ENCODE data around the gene LRRC3B. TPM values are rescaled to one million over a fixed set of nuclear protein-coding genes. Genes with fewer than 3 reads are reported as not detected.

Gene LRRC3B
- total and polyA plus RNA-seq, 2 donors (not counting 1 experiment from before 2014, with no cell fraction given), result not detected

- no peak overlapping the region for H3K4me2 ChIP-seq (replicated peaks; ENCODE audit: low read depth, low read length, poor library complexity, severe bottlenecking)
- CTCF ChIA-PET, result no interaction called here
- H3K27ac ChIP-seq (ENCODE audit: low read length in 2 of 2), result no peak overlapping the region
- H3K9ac ChIP-seq (ENCODE audit: low read length), result no peak overlapping the region
- intact Hi-C loops (cut with micrococcal nuclease), result no loop called here
- H3K4me3 Mint-ChIP-seq, result no peak overlapping the region
- H4K20me1 ChIP-seq (ENCODE audit: control insufficient read depth, insufficient read depth, low read length, poor library complexity, severe bottlenecking), result no peaks in the 10 kb centered on the region
- no peaks in the 10 kb centered on the region for H3K9me3 ChIP-seq (ENCODE audit: control extremely low read depth in 1 of 3, control insufficient read depth in 2 of 3, insufficient read depth in 1 of 3, low read length in 2 of 3)
- no peak overlapping the region for H2AFZ ChIP-seq (ENCODE audit: insufficient read depth, low read depth, low read length, poor library complexity, severe bottlenecking)
- H3K27me3 ChIP-seq (replicated peaks in 1 of 4; ENCODE audit: control extremely low read depth in 1 of 4, control insufficient read depth in 3 of 4, insufficient read depth in 4 of 4, low read length in 3 of 4), result no peaks in the 10 kb centered on the region
- H3K4me3 ChIP-seq (ENCODE audit: control extremely low read depth in 1 of 5, extremely low read depth in 1 of 5, insufficient read depth in 1 of 5, low read depth in 2 of 5, low read length in 4 of 5), result no peak overlapping the region
- no peaks in the 10 kb centered on the region for H3K9me3 Mint-ChIP-seq (ENCODE audit: insufficient read depth)
- H3K27me3 Mint-ChIP-seq, result no peaks in the 10 kb centered on the region
- TF ChIP-seq EZH2 (IDR thresholded peaks at IDR 0.05; ENCODE audit: borderline replicate concordance, insufficient read depth, low read depth, low read length, poor library complexity, severe bottlenecking) (no peak), CTCF (IDR thresholded peaks at IDR 0.05) (no peak)
- no peaks in the 10 kb centered on the region for H3K4me1 ChIP-seq (ENCODE audit: control insufficient read depth in 2 of 2, insufficient read depth in 2 of 2, low read length in 2 of 2)
- no peaks in the 10 kb centered on the region for H3K4me1 Mint-ChIP-seq
- no peak for DNase-seq
- POLR2A ChIA-PET, result no interaction called here
- H3K27ac Mint-ChIP-seq, result no peak overlapping the region
- no peaks in the 10 kb centered on the region for H3K36me3 ChIP-seq (replicated peaks in 1 of 2; ENCODE audit: control extremely low read depth in 1 of 2, control insufficient read depth in 1 of 2, extremely low read depth in 1 of 2, insufficient read depth in 2 of 2, low read length in 1 of 2)
- no peaks in the 10 kb centered on the region for H3K79me2 ChIP-seq (ENCODE audit: control insufficient read depth, insufficient read depth, low read length)
- no peak for ATAC-seq (ENCODE audit: low read depth)
- 100% methylated on average over 1 of the region's 1 CpG for WGBS (ENCODE audit: insufficient coverage)
These were observed 13.6 kb downstream of the LRRC3B start for GRCh38 chr3:26636096-26636727.

GRCh38 chr3:26637698-26638097 lies 15.1 kb downstream of the LRRC3B start:
- H3K9ac ChIP-seq (ENCODE audit: low read length), result no peak overlapping the region
- Mint-ChIP-seq H3K9me3 (ENCODE audit: insufficient read depth) (no peaks in the 10 kb centered on the region), H3K27ac (no peak overlapping the region), H3K4me3 (no peak overlapping the region), H3K27me3 (no peaks in the 10 kb centered on the region), H3K4me1 (no peaks in the 10 kb centered on the region)
- H3K79me2 ChIP-seq (ENCODE audit: control insufficient read depth, insufficient read depth, low read length), result no peaks in the 10 kb centered on the region
- ATAC-seq (ENCODE audit: low read depth), result no peak
- ChIA-PET POLR2A (no interaction called here), CTCF (no interaction called here)
- no peak overlapping the region for H2AFZ ChIP-seq (ENCODE audit: insufficient read depth, low read depth, low read length, poor library complexity, severe bottlenecking)
- no peak overlapping the region for H3K4me3 ChIP-seq (ENCODE audit: control extremely low read depth in 1 of 5, extremely low read depth in 1 of 5, insufficient read depth in 1 of 5, low read depth in 2 of 5, low read length in 4 of 5)
- no peaks in the 10 kb centered on the region for H3K36me3 ChIP-seq (replicated peaks in 1 of 2; ENCODE audit: control extremely low read depth in 1 of 2, control insufficient read depth in 1 of 2, extremely low read depth in 1 of 2, insufficient read depth in 2 of 2, low read length in 1 of 2)
- H3K27me3 ChIP-seq (replicated peaks in 1 of 4; ENCODE audit: control extremely low read depth in 1 of 4, control insufficient read depth in 3 of 4, insufficient read depth in 4 of 4, low read length in 3 of 4), result no peaks in the 10 kb centered on the region
- no peak overlapping the region for H3K27ac ChIP-seq (ENCODE audit: low read length in 2 of 2)
- H3K4me1 ChIP-seq (ENCODE audit: control insufficient read depth in 2 of 2, insufficient read depth in 2 of 2, low read length in 2 of 2), result no peaks in the 10 kb centered on the region
- TF ChIP-seq EZH2 (IDR thresholded peaks at IDR 0.05; ENCODE audit: borderline replicate concordance, insufficient read depth, low read depth, low read length, poor library complexity, severe bottlenecking), result no peak
- no peak for TF ChIP-seq CTCF (IDR thresholded peaks at IDR 0.05)
- no peak overlapping the region for H3K4me2 ChIP-seq (replicated peaks; ENCODE audit: low read depth, low read length, poor library complexity, severe bottlenecking)
- no peak for DNase-seq
- no peaks in the 10 kb centered on the region for H4K20me1 ChIP-seq (ENCODE audit: control insufficient read depth, insufficient read depth, low read length, poor library complexity, severe bottlenecking)
- H3K9me3 ChIP-seq (ENCODE audit: control extremely low read depth in 1 of 3, control insufficient read depth in 2 of 3, insufficient read depth in 1 of 3, low read length in 2 of 3), result peaks cover 0 to 3% (median 0%) of the 10 kb centered on the region in 3 donors
- intact Hi-C loops (cut with micrococcal nuclease), result no loop called here
